Upper lobe of left lung (tissue), 4 donors: Measurements from ENCODE around the gene PPM1H.

Source experiments
- CTCF ChIP-seq, 6 experiments: fragments of 450-650 bp in 4 of 6; fragments of 200-600 bp in 2 of 6; sonication (generic) in 2 of 6; IDR thresholded peaks; one replicate each; pipeline ENCODE4 v1.5.1; 2016 to 2019; ENCODE audit warnings: antibody characterized with exemption in 6 of 6
- EP300 ChIP-seq, 4 donors: sonication (generic); formaldehyde crosslinking; IDR thresholded peaks; one replicate each; pipeline ENCODE4 v1.5.1; 2017; ENCODE audit warnings: antibody characterized with exemption in 4 of 4, control low read depth in 2 of 4
- POLR2A ChIP-seq, 4 donors: fragments of 450-650 bp; IDR thresholded peaks; one replicate each; pipeline ENCODE4 v1.5.1; 2016 to 2017; ENCODE audit warnings: antibody characterized with exemption in 4 of 4, mild to moderate bottlenecking in 2 of 4

GRCh38 chr12:62839869-62840660 lies 94.9 kb downstream of the PPM1H start:
- TF ChIP-seq CTCF (IDR thresholded peaks at IDR 0.05): no peak
- TF ChIP-seq POLR2A (IDR thresholded peaks at IDR 0.05): no peak
- no peak for TF ChIP-seq EP300 (IDR thresholded peaks at IDR 0.05)
